ENCODE measurements around the gene TP53TG3F. TPM values are rescaled to one million over a fixed set of nuclear protein-coding genes. Genes with fewer than 3 reads are reported as not detected.
"Not testable (repeated sequence)": the region's sequence is repeated elsewhere in the genome, so short reads cannot be mapped to it uniquely, and the experiment has no call there.

Gene TP53TG3F
- total RNA-seq = under 1 TPM; 0.19 to 0.30 TPM

DNA sequence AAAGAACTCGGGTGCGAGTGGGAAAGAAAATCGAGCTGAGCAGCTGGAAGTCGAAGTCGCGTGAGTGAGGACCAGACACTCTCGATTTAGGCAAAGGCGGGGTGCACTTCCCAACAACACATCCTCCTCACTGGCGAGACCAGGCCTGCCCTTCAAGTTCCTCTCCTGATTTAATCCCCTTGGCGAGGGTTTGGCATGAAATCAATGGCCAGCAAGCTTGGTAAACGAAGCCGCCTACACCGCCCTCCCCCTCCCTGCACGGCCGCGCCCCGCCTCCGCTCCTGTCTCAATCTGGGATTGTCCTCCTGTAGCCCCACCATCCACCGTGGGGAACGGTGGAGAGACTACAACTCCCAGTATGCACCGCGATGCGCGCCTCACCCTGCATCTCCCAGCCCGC, at the start of gene TP53TG3F:
Gene TP53TG3F (plus strand): TSS at position 301 of the 400 bp plus-strand sequence. CDS start 68 bp downstream, at position 369.
- H3K9me3 Mint-ChIP-seq (ENCODE audit: low read depth); H3K4me3 Mint-ChIP-seq; DNase-seq; POLR2A ChIA-PET; intact Hi-C loops (cut with DNase I, micrococcal nuclease); H3K4me1 Mint-ChIP-seq; H3K27me3 Mint-ChIP-seq; ATAC-seq; H3K36me3 Mint-ChIP-seq (ENCODE audit: low read depth); CTCF ChIA-PET; H3K27ac Mint-ChIP-seq: not testable (repeated sequence)

GRCh38 chr16:33491611-33492010, 32.2 kb downstream of the TP53TG3F start:
- intact Hi-C loops (cut with DNase I, micrococcal nuclease); POLR2A ChIA-PET; H3K9me3 Mint-ChIP-seq (ENCODE audit: low read depth); ATAC-seq; H3K36me3 Mint-ChIP-seq (ENCODE audit: low read depth); H3K4me1 Mint-ChIP-seq; H3K27ac Mint-ChIP-seq; H3K4me3 Mint-ChIP-seq; H3K27me3 Mint-ChIP-seq; DNase-seq: not testable (repeated sequence)
- CTCF ChIA-PET = interaction anchor here (0.6 kb wide), 1 partner anchor 152 kb away, joined by 3 read pairs; no protein-coding TSS in a partner anchor

DNA sequence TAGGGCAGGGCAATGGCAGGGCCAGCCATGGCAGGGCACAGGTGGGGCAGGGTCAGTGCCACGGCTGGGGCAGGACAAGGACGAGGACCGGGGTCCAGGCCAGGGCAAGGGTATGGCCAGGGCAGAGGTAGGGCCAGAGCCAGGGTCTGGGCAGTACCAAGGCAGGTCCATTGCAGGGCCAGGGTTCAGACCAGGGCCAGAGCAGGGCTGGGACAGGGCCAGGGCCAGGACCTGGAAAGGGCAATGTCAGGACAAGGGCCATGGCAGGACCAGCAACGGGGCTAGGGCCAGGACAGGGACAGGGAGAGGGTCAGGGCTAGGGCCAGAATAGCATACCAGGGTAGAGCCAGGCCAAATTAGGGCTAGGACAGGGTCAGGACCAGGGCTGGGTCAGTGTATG, 47.8 kb downstream of the TP53TG3F start:
- intact Hi-C loops (cut with DNase I, micrococcal nuclease); CTCF ChIA-PET; H3K27me3 Mint-ChIP-seq; H3K9me3 Mint-ChIP-seq (ENCODE audit: low read depth); POLR2A ChIA-PET; H3K27ac Mint-ChIP-seq; DNase-seq; H3K4me1 Mint-ChIP-seq; H3K36me3 Mint-ChIP-seq (ENCODE audit: low read depth); ATAC-seq; H3K4me3 Mint-ChIP-seq: not testable (repeated sequence)

- intact Hi-C loops (cut with DNase I, micrococcal nuclease); H3K4me3 Mint-ChIP-seq; H3K36me3 Mint-ChIP-seq (ENCODE audit: low read depth); ATAC-seq; POLR2A ChIA-PET; CTCF ChIA-PET; H3K4me1 Mint-ChIP-seq; H3K9me3 Mint-ChIP-seq (ENCODE audit: low read depth); DNase-seq; H3K27ac Mint-ChIP-seq; H3K27me3 Mint-ChIP-seq: not testable (repeated sequence)
Observed at GRCh38 chr16:33509070-33509469, 49.7 kb downstream of the TP53TG3F start.

- H3K27ac Mint-ChIP-seq; H3K36me3 Mint-ChIP-seq (ENCODE audit: low read depth); intact Hi-C loops (cut with DNase I, micrococcal nuclease); H3K9me3 Mint-ChIP-seq (ENCODE audit: low read depth); H3K4me1 Mint-ChIP-seq; DNase-seq; ATAC-seq; H3K27me3 Mint-ChIP-seq; POLR2A ChIA-PET; H3K4me3 Mint-ChIP-seq; CTCF ChIA-PET: not testable (repeated sequence)
Observed at GRCh38 chr16:33509906-33510305, 50.5 kb downstream of the TP53TG3F start.

Other genes with a start within 250 kb of the TP53TG3F start
- not detected for gene TP53TG3E, start 155.3 kb upstream of the TP53TG3F start, total RNA-seq
- gene TP53TG3B, start 98.8 kb upstream of the TP53TG3F start, total RNA-seq = under 1 TPM; 0.37 to 0.72 TPM

All from activated CD4-positive, alpha-beta T cell treated with anti-CD3 and anti-CD28 coated beads for 36 hours (primary cell).